Measurements from ENCODE around the gene SEC14L3.
"Not testable (repeated sequence)": the region's sequence is repeated elsewhere in the genome, so short reads cannot be mapped to it uniquely, and the experiment has no call there.

Gene SEC14L3

DNA sequence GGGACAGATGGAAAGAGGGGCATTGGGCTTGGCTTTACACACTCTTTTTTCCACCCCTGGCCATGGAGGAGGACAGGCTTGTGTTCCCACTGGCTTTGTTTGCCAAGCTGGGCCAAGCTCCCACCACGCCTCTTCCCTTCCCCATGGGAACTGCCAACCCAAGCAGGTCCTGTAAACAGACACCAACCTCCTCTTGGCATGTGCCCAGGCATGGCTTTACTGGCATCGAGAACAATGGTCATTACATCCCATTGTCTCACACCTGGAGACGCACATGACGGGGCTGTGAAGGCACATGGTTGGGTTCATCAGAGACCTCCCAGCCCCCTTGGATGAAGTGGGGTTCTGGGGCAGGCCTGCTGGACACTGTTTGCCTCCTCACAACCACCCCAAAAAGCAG lies 11.7 kb downstream of the SEC14L3 start:
- TF ChIP-seq, protein P1, sequence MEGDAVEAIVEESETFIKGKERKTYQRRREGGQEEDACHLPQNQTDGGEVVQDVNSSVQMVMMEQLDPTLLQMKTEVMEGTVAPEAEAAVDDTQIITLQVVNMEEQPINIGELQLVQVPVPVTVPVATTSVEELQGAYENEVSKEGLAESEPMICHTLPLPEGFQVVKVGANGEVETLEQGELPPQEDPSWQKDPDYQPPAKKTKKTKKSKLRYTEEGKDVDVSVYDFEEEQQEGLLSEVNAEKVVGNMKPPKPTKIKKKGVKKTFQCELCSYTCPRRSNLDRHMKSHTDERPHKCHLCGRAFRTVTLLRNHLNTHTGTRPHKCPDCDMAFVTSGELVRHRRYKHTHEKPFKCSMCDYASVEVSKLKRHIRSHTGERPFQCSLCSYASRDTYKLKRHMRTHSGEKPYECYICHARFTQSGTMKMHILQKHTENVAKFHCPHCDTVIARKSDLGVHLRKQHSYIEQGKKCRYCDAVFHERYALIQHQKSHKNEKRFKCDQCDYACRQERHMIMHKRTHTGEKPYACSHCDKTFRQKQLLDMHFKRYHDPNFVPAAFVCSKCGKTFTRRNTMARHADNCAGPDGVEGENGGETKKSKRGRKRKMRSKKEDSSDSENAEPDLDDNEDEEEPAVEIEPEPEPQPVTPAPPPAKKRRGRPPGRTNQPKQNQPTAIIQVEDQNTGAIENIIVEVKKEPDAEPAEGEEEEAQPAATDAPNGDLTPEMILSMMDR (IDR thresholded peaks at IDR 0.05; ENCODE audit: control insufficient read depth, extremely low read depth, insufficient read depth) = no peak

DNA sequence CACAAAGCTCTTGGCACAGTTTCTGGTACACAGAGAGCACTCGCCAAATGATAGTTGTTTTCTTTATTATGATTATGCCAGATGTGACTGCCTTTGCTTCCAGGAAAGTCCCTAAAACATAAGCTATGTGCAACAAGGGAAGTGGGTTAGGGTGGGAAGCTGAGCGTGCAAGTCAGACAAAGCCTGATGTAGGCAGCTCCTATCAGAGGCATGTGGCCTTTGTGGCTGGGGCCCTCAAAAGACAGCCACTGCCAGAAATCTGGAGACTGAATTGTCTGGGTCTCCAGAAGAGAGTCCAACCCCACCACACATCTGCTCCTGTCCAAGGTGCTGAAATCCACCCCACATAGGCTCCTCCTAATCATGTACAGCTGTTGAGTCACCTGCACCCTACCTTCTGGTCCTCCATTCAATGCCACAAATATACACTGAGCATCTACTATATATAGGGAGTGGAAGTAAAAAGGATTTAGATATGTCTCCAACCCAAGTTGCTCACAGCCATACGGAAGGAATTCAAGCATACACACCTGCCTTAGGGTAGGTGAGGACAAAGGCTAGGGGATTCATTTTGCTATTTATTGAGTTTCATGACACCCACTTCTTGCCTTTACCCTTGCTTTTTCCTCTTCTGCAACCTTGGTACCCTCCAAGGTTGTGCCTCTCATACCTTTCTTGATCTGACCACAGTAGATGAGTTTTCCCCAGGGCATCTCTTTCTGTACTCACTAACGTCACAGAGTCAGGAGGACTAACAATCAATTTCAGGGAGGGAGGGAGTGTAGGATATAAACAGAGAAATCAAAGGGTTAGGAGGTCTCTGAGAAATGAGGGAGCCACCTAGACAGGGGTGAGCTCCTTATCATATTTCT lies 12.4 kb downstream of the SEC14L3 start:
- no peak for DNase-seq (ENCODE audit: low read depth)
- H3K4me3 ChIP-seq (ENCODE audit: low read depth, low read length) = no peak overlapping the region
- TF ChIP-seq, protein P1 (IDR thresholded peaks at IDR 0.05; ENCODE audit: control insufficient read depth, extremely low read depth, insufficient read depth) = no peak

More for the DNA sequence above, 11.7 kb downstream of the SEC14L3 start:
- H3K4me3 ChIP-seq (ENCODE audit: low read depth, low read length) = no peak overlapping the region
- DNase-seq (ENCODE audit: low read depth) = peak; percentile 44

DNA sequence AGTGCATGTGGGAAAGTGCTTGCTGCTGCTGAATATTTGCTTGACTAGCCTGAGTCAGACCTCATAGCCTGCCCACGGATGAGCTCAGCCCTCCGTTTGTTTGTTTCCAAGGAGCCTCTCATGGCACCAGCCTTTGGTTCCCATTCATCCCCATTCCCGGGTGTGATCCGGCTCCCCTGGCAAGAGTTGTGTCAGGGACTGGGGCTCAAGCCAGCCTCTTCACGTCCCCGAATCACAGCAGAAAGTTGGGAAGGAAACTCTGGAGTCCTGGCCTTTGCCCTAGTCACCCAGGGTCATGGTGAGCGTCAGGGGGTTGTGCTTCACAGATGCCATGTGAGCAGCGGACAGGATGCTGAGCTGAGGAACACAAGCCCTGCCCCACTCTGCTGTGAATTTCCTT lies 13.8 kb downstream of the SEC14L3 start:
- DNase-seq (ENCODE audit: low read depth) = no peak
- TF ChIP-seq, protein P1 (IDR thresholded peaks at IDR 0.05; ENCODE audit: control insufficient read depth, extremely low read depth, insufficient read depth) = no peak
- no peak overlapping the region for H3K4me3 ChIP-seq (ENCODE audit: low read depth, low read length)

DNA sequence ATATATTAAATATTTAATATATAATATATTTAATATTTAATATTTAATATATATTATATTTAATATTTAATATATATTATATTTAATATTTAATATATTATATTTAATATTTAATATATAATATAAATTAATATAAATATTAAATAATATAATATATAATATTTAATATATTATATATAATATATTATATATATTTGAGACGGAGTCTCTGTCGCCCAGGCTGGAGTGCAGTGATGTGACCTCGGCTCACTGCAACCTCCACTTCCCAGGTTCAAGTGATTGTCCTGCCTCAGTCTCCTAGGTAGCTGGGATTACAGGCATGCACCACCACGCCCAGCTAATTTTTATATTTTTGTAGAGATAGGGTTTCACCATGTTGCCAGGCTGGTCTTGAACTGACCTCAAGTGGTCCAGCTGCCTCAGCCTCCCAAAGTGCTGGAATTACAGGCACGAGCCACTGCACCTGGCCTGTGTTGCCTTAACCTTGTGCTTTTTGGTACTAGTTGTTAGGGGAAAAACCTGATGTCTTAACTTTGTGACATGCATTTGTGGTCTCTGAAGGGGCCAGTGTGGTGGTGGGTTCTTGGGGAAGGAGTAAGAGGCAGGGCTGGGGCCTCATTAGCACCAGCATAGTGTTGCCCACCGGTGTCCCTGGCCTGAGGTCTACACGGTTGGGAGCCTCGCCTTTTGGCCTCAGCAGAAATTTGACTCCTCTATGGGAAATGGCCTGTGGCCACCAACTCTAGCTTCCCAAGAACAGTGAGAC lies 16.6 kb downstream of the SEC14L3 start:
- no peak overlapping the region for H3K4me3 ChIP-seq (ENCODE audit: low read depth, low read length)
- DNase-seq (ENCODE audit: low read depth) = no peak

DNA sequence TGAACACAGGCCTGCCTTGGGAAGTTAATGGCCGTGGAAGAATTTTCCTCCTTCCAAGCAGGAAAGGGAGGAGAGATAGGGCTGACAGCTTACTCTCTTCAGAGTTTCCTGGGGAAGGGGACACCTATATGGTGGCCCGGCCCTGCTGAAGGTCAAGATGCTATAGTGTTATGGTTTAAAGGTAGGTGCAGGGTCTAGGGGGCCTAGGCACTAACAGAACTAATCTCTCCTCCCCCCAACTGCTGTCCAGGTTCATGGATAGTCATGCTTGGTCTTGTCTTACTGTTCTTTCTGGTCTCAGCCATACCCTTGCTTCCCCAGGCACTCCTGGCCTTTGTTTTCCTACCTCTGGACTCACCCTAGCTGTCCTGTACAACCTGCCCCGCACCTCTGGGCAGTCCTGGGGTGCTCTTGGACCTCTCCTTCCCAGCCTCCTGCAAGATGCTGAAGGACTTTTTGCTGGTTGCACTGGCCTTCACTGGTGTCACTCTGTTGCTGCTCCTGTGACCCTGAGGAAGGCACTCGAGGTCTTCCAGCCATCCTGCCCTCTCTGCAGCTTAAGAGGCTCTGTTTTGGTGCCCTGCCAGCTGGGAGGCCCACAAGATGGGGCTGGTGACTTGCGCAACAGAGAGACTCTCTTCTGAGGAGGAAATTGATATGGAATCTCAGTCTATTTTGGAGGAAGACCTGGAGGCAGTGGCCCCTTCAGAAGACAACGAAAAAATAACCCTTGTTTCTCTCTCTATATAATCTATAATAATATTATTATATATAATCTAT lies 17.9 kb downstream of the SEC14L3 start:
- no peak overlapping the region for H3K4me3 ChIP-seq (ENCODE audit: low read depth, low read length)
- DNase-seq (ENCODE audit: low read depth) = no peak

More for the DNA sequence above, 16.6 kb downstream of the SEC14L3 start:
- TF ChIP-seq, protein P1 (IDR thresholded peaks at IDR 0.05; ENCODE audit: control insufficient read depth, extremely low read depth, insufficient read depth) = no peak

DNA sequence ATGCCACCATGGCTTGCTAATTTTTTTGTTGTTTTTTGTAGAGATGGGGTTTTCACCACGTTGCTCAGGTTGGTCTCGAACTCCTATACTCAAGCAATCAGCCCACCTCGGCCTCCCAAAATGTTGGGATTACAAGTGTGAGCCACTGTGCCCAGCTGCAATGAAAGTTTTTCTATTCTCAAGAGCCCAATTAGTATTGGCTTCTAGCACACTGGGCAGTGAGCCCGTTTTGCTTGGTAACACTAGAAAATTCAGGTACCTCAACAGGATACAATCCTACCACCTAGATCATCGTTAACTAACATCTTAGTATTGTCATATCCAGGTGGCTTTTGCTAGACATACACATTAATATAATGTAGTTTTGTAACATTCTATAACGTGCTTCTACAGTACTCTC lies 19.0 kb downstream of the SEC14L3 start:
- TF ChIP-seq, protein P1 (IDR thresholded peaks at IDR 0.05; ENCODE audit: control insufficient read depth, extremely low read depth, insufficient read depth) = no peak
- no peak for DNase-seq (ENCODE audit: low read depth)
- H3K4me3 ChIP-seq (ENCODE audit: low read depth, low read length) = no peak overlapping the region

More for the DNA sequence above, 17.9 kb downstream of the SEC14L3 start:
- TF ChIP-seq, protein P1 (IDR thresholded peaks at IDR 0.05; ENCODE audit: control insufficient read depth, extremely low read depth, insufficient read depth) = no peak

DNA sequence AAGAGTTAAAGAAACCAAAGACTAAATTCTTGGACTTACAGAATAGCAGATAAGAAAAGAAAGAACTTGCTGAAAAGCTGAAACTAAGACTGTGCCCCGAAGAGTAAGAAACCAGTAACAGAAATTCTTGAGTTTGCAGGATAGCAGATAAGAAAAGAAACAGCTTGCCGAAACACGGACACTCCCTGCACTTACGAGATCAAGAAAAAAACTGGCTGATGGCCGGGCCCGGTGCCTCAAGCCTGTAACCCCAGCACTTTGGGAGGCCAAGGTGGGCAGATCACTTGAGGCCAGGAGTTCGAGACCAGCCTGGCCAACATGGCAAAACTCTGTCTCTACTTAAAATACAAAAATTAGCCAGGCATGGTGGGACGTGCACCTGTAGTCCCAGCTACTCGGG lies 20.3 kb downstream of the SEC14L3 start:
- H3K4me3 ChIP-seq (ENCODE audit: low read depth, low read length); DNase-seq (ENCODE audit: low read depth): not testable (repeated sequence)

Measured in LNCaP clone FGC (cell line).